ENCODE data around the gene RTEL1.

The RTEL1 gene

DNA sequence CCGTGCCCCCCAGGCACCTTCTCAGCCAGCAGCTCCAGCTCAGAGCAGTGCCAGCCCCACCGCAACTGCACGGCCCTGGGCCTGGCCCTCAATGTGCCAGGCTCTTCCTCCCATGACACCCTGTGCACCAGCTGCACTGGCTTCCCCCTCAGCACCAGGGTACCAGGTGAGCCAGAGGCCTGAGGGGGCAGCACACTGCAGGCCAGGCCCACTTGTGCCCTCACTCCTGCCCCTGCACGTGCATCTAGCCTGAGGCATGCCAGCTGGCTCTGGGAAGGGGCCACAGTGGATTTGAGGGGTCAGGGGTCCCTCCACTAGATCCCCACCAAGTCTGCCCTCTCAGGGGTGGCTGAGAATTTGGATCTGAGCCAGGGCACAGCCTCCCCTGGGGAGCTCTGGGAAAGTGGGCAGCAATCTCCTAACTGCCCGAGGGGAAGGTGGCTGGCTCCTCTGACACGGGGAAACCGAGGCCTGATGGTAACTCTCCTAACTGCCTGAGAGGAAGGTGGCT is 39.3 kb downstream of the RTEL1 start:
- Histone ChIP-seq H3K4me2 (ENCODE audit: low read length) (peak overlapping the region; percentile 52), H3K4me1 (no peaks in the 10 kb centered on the region), H3K27ac (no peak overlapping the region), H3K27me3 (ENCODE audit: control insufficient read depth, insufficient read depth, low read length) (no peaks in the 10 kb centered on the region), H3K79me2 (peaks cover 35% of the 10 kb centered on the region), H2AFZ (no peak overlapping the region), H3K9ac (no peak overlapping the region), H3K9me3 (ENCODE audit: control insufficient read depth, low read length) (no peaks in the 10 kb centered on the region), H3K4me3 (ENCODE audit: low read depth, low read length) (no peak overlapping the region), H3K36me3 (ENCODE audit: control insufficient read depth, insufficient read depth, low read length) (no peaks in the 10 kb centered on the region)
- TF ChIP-seq, protein P1, sequence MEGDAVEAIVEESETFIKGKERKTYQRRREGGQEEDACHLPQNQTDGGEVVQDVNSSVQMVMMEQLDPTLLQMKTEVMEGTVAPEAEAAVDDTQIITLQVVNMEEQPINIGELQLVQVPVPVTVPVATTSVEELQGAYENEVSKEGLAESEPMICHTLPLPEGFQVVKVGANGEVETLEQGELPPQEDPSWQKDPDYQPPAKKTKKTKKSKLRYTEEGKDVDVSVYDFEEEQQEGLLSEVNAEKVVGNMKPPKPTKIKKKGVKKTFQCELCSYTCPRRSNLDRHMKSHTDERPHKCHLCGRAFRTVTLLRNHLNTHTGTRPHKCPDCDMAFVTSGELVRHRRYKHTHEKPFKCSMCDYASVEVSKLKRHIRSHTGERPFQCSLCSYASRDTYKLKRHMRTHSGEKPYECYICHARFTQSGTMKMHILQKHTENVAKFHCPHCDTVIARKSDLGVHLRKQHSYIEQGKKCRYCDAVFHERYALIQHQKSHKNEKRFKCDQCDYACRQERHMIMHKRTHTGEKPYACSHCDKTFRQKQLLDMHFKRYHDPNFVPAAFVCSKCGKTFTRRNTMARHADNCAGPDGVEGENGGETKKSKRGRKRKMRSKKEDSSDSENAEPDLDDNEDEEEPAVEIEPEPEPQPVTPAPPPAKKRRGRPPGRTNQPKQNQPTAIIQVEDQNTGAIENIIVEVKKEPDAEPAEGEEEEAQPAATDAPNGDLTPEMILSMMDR (IDR thresholded peaks at IDR 0.05), result no peak

GRCh38 chr20:63697868-63698545 is 39.9 kb downstream of the RTEL1 start:
- Histone ChIP-seq H3K4me2 (ENCODE audit: low read length) (no peak overlapping the region), H3K27me3 (ENCODE audit: control insufficient read depth, insufficient read depth, low read length) (no peaks in the 10 kb centered on the region), H3K27ac (no peak overlapping the region), H3K9me3 (ENCODE audit: control insufficient read depth, low read length) (no peaks in the 10 kb centered on the region), H3K9ac (no peak overlapping the region), H3K4me1 (no peaks in the 10 kb centered on the region), H3K36me3 (ENCODE audit: control insufficient read depth, insufficient read depth, low read length) (no peaks in the 10 kb centered on the region), H2AFZ (no peak overlapping the region), H3K4me3 (ENCODE audit: low read depth, low read length) (no peak overlapping the region), H3K79me2 (peaks cover 41% of the 10 kb centered on the region)
- TF ChIP-seq, protein P1 (IDR thresholded peaks at IDR 0.05), result no peak

GRCh38 chr20:63698739-63699465 is 40.8 kb downstream of the RTEL1 start:
- H3K27me3 ChIP-seq (ENCODE audit: control insufficient read depth, insufficient read depth, low read length), result no peaks in the 10 kb centered on the region
- no peaks in the 10 kb centered on the region for H3K9me3 ChIP-seq (ENCODE audit: control insufficient read depth, low read length)
- H3K9ac ChIP-seq, result no peak overlapping the region
- no peaks in the 10 kb centered on the region for H3K36me3 ChIP-seq (ENCODE audit: control insufficient read depth, insufficient read depth, low read length)
- no peak overlapping the region for H3K27ac ChIP-seq
- H3K79me2 ChIP-seq, result peaks cover 48% of the 10 kb centered on the region
- no peak overlapping the region for H2AFZ ChIP-seq
- H3K4me3 ChIP-seq (ENCODE audit: low read depth, low read length), result no peak overlapping the region
- TF ChIP-seq, protein P1 (IDR thresholded peaks at IDR 0.05), result no peak
- H3K4me1 ChIP-seq, result no peaks in the 10 kb centered on the region
- no peak overlapping the region for H3K4me2 ChIP-seq (ENCODE audit: low read length)

- no peaks in the 10 kb centered on the region for H3K36me3 ChIP-seq (ENCODE audit: control insufficient read depth, insufficient read depth, low read length)
- H3K9me3 ChIP-seq (ENCODE audit: control insufficient read depth, low read length), result no peaks in the 10 kb centered on the region
- H3K79me2 ChIP-seq, result peaks cover 48% of the 10 kb centered on the region
- no peak overlapping the region for H3K4me3 ChIP-seq (ENCODE audit: low read depth, low read length)
- no peak overlapping the region for H2AFZ ChIP-seq
- H3K27me3 ChIP-seq (ENCODE audit: control insufficient read depth, insufficient read depth, low read length), result no peaks in the 10 kb centered on the region
- H3K4me1 ChIP-seq, result no peaks in the 10 kb centered on the region
- no peak overlapping the region for H3K4me2 ChIP-seq (ENCODE audit: low read length)
- H3K27ac ChIP-seq, result no peak overlapping the region
- TF ChIP-seq, protein P1 (IDR thresholded peaks at IDR 0.05), result no peak
- no peak overlapping the region for H3K9ac ChIP-seq
Measured at GRCh38 chr20:63699466-63700198, 41.5 kb downstream of the RTEL1 start.
